ENCODE results near the gene RPP25L.

The RPP25L gene

GRCh38 chr9:34575241-34575640 is 36.7 kb downstream of the RPP25L start:
- H3K4me3 ChIP-seq (ENCODE audit: control insufficient read depth, low read depth, low read length) = no peak overlapping the region
- no peak for DNase-seq (ENCODE audit: low read depth)
- TF ChIP-seq, protein P1, sequence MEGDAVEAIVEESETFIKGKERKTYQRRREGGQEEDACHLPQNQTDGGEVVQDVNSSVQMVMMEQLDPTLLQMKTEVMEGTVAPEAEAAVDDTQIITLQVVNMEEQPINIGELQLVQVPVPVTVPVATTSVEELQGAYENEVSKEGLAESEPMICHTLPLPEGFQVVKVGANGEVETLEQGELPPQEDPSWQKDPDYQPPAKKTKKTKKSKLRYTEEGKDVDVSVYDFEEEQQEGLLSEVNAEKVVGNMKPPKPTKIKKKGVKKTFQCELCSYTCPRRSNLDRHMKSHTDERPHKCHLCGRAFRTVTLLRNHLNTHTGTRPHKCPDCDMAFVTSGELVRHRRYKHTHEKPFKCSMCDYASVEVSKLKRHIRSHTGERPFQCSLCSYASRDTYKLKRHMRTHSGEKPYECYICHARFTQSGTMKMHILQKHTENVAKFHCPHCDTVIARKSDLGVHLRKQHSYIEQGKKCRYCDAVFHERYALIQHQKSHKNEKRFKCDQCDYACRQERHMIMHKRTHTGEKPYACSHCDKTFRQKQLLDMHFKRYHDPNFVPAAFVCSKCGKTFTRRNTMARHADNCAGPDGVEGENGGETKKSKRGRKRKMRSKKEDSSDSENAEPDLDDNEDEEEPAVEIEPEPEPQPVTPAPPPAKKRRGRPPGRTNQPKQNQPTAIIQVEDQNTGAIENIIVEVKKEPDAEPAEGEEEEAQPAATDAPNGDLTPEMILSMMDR (conservative IDR thresholded peaks at IDR 0.05; ENCODE audit: control insufficient read depth, insufficient read depth, low read depth, low read length) = no peak

DNA sequence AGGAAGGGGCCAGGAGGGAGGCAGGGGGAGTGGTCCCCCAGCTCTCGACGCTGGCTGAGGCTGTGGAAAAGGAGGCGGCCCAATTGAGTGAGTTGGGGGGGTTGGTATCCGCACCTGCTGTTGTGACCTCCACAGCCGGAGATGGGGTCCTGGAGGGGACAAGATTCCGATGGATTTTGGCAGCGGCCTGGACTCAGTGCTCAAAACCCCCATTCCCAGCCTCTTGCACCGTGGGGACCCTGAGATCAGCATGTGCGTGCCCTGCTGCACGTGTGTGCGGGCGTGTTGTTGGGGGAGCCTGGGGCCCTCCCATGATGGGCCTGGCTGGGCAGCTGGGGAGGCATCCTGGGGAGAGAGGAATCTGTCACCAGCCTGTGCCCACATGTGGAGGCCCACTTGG is 37.3 kb downstream of the RPP25L start:
- no peak overlapping the region for H3K4me3 ChIP-seq (ENCODE audit: control insufficient read depth, low read depth, low read length)
- DNase-seq (ENCODE audit: low read depth) = no peak
- TF ChIP-seq, protein P1 (conservative IDR thresholded peaks at IDR 0.05; ENCODE audit: control insufficient read depth, insufficient read depth, low read depth, low read length) = no peak

DNA sequence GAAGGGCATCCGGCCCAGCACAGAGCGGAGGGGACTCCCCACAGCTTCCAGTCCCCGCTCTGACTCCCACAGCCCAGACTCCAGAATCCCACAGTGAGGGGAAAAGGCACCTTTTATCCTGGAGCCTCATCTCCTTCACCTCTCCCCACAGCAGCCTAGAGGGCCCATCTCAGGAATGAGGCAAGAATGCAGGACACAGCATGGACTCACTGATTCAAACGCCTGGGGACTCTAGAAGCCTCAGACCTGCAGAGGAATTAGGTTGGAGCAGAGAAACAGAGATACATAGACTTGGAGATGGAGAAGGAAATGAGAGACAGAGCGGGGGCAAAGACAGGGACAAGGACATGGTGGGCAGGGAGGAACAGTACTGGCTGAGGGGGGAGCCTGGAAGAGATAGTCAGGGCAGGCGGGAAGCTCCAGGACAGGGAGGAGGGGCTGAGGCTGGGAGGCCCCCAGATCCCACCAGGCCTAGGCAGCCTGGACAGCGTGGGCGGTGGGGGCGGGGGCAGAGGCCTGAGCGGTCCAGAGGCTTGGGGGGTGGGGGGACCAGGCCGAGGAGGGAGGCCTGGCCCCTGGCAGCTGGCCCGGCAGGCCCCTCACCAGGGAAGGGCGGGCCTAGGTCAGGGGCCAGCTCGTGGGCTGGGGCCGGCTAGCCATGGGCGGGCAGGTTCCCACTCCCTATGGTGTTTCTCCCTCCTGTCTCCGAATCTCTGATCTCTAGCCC is 38.1 kb downstream of the RPP25L start:
- TF ChIP-seq, protein P1 (conservative IDR thresholded peaks at IDR 0.05; ENCODE audit: control insufficient read depth, insufficient read depth, low read depth, low read length) = no peak
- no peak for DNase-seq (ENCODE audit: low read depth)
- no peak overlapping the region for H3K4me3 ChIP-seq (ENCODE audit: control insufficient read depth, low read depth, low read length)

DNA sequence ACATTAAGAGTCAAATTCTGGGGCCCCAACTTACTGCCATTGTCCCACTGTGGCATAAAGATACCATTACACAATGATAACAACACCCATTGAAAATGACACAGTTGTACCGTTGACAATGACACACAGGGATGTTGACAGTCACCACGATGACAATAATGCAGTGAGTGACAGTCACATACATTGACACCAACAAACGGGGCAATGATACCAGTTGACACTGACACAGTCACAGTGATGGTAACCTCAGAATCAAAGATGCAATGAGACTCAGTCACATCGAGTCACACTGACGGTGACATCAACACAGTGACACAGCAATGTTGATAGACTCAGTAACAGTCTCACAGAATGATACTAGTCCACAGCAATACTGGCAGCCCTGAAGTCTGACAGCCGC is 39.3 kb downstream of the RPP25L start:
- H3K4me3 ChIP-seq (ENCODE audit: control insufficient read depth, low read depth, low read length) = no peak overlapping the region
- DNase-seq (ENCODE audit: low read depth) = no peak
- TF ChIP-seq, protein P1 (conservative IDR thresholded peaks at IDR 0.05; ENCODE audit: control insufficient read depth, insufficient read depth, low read depth, low read length) = no peak

GRCh38 chr9:34572092-34572491 is 39.8 kb downstream of the RPP25L start:
- DNase-seq (ENCODE audit: low read depth) = no peak
- TF ChIP-seq, protein P1 (conservative IDR thresholded peaks at IDR 0.05; ENCODE audit: control insufficient read depth, insufficient read depth, low read depth, low read length) = no peak
- no peak overlapping the region for H3K4me3 ChIP-seq (ENCODE audit: control insufficient read depth, low read depth, low read length)

- TF ChIP-seq, protein P1 (conservative IDR thresholded peaks at IDR 0.05; ENCODE audit: control insufficient read depth, insufficient read depth, low read depth, low read length) = no peak
- DNase-seq (ENCODE audit: low read depth) = no peak
- no peak overlapping the region for H3K4me3 ChIP-seq (ENCODE audit: control insufficient read depth, low read depth, low read length)
Observed at GRCh38 chr9:34571481-34571810, 40.5 kb downstream of the RPP25L start.

Measured in fibroblast of mammary gland (primary cell).